ENCODE data around the gene CDR2.
A peak's percentile ranks its signal among the peaks of the same experiment; 100 is the strongest.
"Not testable (repeated sequence)": the region's sequence is repeated elsewhere in the genome, so short reads cannot be mapped to it uniquely, and the experiment has no call there.

CDR2 gene

DNA sequence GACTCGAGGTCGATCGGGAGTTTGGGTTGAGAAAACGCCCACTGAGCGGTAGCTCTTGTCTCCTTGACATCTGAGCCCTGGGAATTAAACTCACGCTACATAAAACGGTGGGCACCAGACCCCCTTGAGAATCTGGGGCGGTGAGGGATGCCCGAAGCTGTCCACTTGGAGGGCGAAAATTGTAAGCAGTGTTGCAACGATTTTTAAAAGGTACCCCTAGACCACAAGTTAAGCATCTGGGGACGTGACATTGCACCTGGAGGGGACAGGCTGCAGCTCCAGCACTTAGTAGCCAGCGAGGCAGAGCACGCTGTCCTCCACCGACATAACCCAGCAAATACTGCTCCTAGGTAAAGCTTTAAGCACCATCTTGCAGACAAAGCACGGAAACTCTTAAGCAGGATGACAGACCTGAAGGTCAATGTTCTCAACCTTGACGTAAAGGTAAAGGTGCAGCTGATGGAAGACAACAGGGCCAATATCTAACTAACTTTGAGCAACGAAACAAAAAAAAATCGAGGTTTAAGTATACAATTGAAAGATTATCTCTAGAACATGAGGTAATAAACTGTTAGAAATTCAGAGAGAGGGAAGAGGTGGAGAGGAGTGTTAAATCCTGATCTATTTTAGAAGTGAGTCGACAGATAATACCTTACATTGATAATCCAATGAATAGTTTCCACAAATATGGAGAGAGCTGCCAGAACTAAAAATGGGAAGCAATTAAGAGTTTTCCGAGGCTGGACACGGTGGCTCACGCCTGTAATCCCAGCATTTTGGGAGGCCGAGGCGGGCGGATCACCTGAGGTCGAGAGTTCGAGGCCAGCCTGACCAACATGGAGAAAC, 921 bp upstream of the CDR2 start:
- no peak for DNase-seq

DNA sequence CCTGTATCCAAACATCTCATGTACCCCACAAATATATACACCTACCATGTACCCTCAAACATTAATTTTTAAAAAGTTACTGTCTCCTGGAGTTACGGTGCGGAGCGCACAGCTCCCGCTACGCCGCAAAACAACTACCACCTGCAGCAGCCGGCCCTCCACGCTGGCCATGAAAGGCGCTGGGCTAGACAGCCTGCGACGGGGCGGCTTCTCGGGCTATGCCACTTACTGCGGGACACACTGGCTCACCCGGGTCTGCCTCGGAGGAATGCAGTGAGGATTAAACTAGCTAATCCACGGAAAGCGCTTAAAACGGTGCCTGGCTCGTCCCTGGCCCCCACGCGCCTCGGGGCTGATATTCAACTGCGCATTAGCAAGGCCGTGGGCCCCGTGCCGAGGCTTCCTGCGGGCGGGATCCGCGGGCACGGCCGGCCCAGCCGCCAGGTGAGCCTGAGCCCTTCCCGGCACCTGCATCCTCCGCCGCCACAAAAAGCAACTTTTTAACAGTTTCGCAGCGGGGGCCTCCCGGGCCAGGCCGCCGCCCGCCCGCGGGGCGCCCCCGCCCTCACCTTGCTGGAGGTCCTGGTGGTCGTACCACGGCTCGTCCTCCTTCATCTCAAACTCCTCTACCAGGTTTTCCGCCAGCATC, 633 bp downstream of the CDR2 start:
- peak; percentile 29 for DNase-seq

DNA sequence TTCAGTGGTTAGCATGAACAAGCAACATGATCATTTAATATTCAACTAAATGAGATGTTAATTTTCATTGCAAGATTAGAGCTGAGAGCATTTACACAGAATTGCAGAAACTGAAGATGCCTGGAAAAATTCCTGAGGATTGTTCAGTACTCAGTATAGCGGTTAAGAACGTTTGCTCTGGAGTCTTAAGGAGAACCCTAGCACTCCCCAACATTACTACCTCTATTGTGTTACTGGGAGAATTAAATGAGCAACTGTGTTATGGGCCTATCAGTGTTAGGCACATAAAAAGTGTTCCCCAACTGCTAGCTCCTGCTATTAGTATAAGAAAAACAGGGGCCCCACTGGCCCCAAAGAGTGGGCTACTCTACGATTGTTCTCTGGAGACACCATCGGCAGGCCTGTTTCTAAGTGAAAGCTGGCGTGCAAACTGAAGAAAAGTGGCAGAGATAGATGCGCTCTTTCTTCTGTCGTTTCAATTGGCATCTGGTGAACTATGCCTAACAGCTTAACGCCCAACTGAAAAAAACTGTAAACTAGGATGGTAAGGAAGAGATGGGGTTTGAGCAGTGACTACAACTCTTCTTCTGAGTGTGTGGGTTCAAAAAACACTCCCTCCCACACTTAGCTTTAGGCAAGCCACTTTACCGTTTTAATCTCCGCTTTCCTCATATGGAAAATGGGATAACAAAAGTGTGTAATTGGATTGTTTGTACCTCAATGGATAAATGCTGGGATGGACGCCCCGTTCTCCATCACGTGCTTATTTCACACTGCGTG, 1.3 kb downstream of the CDR2 start:
- DNase-seq: no peak

DNA sequence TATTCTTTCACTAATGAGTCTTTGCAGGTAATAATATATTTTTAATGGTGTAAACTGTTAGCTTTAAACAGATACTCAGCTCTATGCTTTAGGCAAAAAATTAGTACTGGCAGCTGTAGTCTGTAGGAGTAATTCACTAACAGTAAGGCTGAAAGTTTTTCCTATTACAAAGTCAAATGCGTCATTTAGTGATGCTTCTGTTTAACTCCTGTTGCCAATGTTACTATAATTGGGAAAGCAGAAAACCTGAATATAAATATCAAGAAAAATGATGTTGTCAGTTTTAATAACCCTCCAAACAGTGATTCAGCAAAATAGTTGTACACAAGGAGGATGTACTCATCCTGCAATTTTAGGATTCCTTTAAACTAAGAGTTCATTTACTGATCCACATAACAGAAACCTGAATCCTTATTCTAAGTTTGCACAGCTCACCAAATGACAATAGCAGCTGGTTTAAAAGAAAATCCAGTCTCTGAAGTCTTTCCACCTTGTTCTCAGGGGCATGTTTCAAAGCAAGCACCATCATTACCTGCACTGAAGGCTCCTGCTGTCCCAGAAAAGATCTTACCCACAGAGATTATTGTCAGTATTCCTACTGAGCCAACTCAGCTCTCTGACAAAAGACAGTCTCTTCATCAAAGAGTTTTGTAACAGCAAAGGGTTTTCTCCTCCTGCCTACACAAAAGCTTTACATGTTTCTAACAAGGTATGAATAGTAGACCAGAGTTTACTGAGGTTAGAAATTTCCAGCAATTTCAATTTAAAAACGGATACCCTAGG, 4.2 kb downstream of the CDR2 start:
- DNase-seq: peak; percentile 95

DNA sequence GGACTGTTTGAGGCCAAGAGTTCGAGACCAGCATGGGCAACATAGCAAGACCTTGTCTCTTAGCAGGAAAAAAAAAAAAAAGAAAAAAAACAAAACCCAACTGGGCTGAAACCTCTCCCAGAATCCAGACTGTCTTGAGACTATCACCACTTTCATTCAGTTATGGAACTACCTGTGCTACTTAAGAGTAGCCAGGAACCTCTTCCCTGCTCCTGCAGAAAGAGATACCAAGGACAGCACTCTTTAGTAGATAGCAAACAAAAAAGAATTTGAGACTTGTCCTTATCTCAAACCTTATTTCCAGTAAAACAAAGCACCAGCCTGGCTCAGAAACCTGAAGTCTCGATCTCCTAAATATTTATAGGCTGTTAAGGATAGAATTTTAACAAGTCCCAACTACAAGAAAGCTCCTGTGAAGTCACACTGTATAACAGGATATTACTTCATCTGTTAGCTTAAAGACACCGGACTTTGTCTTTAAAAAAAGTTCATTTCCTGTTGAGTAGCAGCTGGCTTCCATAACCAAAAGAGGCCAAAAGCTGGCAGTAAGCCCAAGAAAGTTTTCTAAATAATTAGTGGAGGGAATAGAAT, 5.1 kb downstream of the CDR2 start:
- DNase-seq: peak; percentile 80

DNA sequence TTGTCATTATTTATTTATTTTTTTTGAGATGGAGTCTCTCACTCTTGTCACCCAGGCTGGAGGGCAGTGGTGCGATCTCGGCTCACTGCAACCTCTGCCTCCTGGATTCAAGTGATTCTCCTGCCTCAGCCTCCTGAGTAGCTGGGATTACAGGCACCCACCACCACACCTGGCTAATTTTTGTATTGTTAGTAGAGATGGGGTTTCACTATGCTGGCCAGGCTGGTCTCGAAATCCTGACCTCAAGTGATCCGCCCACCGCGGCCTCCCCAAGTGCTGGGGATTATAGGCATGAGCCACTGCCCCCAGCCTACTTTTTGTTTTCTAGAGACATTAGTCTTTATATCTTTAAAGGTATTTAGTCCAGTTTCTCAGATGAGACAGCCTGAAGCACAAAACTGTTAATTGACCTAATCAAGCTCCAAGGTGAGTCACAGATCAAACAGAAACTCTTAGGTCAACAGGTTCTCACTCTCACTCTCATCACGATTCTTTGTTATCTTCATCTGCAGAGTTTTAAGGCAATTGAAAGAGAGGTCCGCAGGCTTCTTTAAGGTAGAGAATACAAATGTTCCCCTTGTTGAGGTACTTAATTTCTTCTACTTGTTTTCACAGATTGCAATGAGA, 6.1 kb downstream of the CDR2 start:
- not testable (repeated sequence) for DNase-seq

DNA sequence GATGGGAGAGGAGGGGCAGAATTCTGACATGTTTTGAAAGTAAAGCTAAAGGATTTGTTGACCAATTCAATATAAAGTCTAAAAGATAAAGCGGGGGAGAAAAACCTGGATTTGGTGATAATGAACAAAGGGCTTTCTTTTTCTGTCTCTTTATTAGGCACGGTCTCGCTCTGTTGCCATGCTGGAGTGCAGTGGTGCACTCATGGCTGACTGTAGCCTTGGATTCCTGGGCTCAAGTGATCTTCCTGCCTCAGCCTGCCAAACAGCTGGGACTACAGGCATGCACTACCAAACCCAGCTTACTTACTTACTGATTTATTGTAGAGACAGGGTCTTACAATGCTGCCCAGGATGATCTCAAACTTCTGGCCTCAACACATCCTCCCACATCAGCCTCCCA, 7.5 kb downstream of the CDR2 start:
- no peak for DNase-seq

DNA sequence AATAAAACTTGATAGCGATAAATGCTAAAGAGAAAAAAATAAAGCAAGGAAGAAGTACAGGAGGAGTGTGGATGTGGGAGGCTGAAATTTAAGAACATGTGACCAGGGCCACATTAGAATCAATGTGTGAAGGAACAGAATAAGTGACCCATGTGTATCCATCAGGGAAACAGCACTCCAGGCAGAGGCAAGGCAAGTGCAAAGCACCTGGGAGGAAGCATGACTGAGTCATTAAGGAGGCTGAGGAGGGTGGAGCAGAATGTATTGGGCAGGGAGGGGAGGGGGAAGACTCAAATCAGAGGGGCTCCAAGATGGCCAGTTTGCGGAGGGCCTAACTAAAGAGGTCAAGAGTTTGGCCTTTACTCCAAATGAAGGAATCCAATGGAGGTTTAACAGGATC, 8.0 kb downstream of the CDR2 start:
- DNase-seq: no peak

DNA sequence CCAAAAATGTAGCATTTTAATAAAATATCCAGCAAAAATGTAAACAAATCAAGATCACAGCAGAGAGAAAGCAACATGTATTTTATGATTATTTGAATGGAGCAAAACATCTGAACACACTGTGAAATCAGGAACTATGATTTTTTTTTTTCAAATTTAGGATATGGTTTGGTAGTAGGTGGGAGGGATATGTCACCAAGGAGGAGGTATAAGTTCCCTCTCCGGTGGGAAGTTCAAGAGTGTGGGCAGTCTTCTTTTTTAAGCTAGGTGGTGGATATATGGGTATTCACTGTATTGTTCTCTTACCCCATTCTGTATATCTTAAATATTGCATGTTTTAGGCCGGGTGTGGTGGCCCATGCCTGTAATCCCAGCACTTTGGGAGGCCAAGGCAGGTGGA, 10.2 kb downstream of the CDR2 start:
- DNase-seq: no peak

DNA sequence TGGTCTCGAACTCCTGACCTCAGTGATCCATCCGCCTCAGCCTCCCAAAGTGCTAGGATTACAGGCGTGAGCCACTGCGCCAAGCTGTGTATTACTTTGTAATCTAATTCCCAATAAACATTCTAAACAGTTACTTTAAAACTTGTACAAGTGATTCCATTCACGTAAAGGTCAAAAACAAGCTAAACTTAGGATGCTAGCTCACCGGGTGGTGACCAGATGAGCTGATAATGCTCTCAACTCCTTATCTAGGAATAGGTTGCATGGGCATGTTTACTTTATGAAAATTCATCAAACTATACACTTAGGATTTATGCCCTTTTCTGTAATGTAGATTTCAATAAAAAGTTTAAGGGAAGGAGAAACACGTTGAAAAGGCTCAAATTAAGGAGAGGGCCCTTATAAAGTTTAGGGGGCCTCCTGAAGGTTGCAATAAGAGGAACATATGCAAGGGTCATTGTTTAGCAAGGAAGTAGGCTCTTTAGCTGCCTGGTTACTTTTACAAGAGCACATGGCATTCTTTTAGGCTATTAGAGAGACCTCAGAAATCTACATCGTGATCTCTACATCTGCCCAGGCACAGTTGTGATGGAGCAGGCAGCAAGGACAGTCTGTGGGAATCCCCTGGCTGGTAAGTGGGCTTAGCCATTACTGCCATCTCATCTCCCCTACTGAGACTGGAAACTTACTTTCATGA, 13.3 kb downstream of the CDR2 start:
- no peak for DNase-seq

DNA sequence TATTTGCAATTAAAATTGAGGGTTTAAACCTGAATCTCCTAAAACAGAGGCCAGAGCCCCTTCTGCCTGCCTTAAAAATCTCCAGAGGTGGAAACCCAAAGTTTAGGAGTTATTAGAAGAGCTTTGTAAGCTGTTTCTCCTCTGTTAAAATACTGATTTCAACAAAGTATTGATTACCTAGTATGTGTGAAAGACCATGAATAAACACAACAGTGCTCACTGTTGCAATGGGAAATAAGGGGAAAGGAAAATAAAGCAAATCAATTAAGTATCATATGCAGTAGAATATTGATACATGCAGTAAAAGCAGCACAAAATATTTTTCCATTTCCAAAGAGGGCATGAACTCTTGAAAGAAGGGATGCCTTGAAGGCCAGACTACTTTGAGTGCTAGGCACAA, 14.7 kb downstream of the CDR2 start:
- no peak for DNase-seq

DNA sequence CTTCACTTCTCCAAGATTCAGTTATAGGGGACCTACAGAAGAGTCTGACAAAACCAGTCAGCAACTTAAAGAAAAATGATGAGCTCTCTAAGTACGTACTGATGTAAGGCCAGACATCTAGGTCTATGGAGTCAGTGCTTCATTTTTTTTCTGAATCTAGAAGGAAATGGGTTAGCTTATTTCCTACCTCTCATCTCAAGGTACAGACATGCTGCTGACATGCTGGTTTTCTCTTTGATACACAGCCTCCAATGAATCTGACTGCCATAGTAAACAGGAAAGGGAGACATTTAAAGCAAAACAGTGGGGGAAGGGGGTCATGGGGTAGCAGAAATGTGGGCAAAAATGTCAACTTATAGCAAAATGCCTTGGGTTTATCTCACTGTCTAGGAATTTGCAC, 16.4 kb downstream of the CDR2 start:
- no peak for DNase-seq

DNA sequence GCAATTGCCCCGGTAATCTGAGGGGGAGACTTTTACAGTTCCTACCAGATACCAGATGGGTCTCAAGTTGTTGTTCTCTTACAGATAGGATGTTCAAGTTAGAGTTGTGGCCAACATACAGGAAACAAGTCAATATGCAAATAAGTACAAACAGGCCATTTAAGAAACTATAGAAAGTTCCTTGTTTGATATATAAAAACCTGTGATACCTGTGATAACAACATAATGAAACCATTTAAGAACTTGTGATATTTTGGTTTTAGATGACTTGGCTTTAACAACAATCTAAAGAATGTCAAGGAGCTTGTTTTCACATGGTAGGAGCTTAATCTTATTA, 16.8 kb downstream of the CDR2 start:
- no peak for DNase-seq

DNA sequence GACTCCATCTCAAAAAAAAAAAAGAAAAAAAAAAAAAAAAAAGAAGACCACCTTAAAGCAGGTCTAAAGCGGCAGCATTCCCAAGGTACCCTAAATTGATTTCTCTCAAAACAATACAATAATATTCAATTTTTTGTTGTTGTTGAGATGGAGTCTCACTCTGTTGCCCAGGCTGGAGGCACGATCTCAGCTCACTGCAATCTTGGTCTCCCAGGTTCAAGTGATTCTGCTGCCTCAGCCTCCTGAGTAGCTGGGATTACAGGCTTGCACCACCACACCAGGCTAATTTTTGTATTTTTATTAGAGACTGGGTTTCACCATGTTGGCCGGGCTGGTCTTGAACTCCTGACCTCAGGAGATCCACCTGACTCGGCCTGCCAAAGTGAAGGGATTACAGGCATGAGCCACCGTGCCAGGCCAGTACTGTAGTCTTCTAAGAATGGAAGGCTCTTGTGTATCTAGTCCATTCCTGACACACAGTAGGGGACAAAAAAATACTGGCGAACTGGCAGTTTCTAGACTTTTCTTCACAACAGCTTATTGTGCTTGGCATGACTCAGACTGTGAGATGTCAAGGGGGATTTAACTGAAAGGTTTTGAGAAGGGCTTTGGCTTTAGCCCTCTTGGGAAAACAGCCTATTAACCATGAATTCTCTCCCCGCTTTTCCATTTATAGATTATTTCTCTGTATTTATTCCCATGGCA, 17.3 kb downstream of the CDR2 start:
- DNase-seq: no peak

DNA sequence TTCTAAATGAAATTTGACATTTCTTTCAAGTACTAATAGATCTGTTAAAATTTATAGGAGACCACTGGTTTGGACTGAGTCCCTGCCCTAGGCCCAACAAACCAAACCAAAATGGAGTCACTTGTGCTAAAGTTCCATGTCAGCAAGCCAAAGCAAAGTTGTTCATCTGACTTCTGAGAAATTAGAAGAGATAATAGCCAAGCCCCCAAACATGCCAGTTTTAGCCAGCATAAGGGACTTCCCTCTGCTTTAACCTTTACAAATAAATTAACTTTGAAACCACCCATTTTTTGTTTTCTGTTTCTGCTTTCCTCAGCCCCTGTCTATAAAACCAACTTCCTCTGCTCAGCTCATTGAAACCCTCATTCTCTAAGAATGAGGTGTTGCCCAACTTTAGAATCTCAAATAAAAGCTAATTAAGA, 18.9 kb downstream of the CDR2 start:
- DNase-seq: no peak

DNA sequence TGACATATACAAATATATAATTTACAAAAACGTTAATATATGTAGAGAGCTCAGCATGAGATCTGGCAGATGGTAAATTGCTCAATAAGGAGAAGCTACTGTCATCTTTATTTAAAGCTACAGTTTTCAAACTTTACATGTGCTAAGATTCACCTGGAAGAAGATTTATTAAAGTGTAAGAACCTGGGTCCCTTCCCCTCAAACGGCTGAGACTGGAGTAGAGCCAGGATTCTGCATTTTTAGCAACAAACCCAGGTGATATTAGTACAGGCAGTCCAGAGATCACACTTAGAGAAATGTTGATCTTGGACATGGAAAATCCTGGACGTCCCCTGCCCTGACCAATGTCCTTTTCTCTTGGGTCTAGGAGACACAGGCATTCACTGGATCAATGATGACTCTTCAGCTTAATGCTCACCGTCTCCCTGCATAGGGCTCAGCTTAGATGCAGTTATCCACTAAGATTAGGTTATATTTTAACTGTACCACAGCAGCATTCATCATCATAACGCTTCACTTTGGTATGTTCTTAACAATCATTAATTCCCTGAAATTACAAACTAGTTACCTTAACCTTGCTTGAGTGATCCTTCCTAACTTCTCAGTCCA, 20.4 kb downstream of the CDR2 start:
- DNase-seq: no peak

DNA sequence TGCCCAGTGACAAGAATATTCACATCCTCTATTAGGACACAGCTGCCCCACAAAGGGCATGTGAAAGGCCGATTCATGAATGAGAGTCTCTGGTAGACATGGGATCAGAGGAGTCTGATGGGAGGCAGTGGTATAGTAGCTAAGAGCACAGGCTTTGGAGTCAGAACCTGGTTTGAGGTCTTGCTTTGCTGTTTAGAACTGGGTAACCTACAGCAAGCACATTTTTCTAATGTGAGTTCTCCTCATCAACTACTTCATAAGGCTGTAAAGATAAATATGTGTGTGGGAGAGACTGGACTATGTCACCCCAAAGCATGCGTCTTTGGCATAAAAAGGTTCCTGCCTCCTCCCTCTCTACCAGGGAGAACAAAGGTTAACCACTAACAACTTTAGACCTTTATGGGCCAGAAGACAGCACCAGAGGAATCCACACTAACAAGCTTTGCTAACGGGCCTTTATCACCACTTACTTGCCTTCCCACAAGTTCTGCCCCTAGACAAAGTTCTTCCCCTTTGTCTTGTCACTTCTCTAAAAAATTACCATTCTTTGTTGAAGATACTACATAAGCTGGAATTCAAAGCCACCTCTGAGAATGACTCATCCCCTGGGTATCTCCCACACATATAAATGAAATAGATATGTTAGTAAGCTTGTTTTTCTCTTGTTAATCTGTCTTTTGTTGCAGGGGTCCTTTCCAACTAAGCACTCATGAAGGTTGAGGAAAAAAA, 21.1 kb downstream of the CDR2 start:
- DNase-seq: peak; percentile 71

DNA sequence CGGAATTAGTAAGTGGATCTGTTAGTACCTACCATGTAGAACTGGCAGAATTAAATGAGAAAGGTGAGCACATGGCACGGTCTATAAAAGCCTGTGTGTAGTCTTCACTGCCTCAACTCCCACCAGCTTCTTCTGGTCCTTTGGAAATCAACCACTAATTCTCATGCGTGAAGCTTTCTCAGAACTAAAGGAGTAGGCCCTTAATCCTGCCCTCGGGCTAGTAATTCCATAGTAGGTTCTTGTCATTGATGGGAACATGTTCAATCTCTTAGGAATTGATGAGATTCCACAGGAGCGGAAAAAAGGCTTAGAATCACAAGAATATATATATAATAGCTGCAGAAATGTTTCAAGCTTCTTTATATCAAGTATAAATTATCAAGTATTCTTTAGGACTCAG, 21.7 kb downstream of the CDR2 start:
- DNase-seq: no peak

DNA sequence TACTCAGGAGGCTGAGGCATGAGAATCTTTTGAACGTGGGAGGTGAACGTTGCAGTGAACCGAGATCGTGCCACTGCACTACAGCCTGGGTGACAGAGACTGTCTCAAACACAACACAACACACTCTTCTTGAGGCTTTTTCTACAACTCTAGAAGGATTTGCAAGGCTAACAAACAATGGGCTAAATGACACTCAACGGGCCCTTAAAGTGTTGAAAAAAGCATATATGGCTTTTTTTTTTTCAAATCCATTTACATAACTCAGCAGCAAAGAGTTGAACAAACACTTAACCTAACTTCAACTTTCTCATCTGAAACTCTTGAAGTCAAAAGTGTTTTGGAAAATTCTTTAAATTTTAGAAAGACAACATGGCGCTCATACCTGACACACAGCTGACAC, 22.3 kb downstream of the CDR2 start:
- DNase-seq: no peak

DNA sequence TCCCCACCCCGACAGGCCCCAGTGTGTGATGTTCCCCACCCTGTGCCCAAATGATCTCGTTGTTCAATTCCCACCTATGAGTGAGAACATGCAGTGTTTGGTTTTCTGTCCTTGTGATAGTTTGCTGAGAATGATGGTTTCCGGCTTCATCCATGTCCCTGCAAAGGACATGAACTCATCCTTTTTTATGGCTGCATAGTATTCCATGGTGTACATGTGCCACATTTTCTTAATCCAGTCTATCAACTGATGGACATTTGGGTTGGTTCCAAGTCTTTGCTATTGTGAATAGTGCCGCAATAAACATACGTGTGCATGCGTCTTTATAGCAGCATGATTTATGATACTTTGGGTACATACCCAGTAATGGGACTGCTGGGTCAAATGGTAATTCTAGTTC, 23.4 kb downstream of the CDR2 start:
- not testable (repeated sequence) for DNase-seq

Data from HCEC 1CT (cell line).